ENCODE results near the gene PIK3R6.
"Not testable (repeated sequence)": the region's sequence is repeated elsewhere in the genome, so short reads cannot be mapped to it uniquely, and the experiment has no call there.

- TF ChIP-seq CTCF (IDR thresholded peaks at IDR 0.05; ENCODE audit: low read depth, low read length, poor library complexity, severe bottlenecking); EZH2phosphoT487 (IDR thresholded peaks at IDR 0.05; ENCODE audit: borderline replicate concordance, low read length): not testable (repeated sequence)
Observed at GRCh38 chr17:8885163-8885966, 17.9 kb upstream of the PIK3R6 start.

Measured in DOHH2 (cell line).